GM12891 (cell line): Measurements from ENCODE around the gene GNAT1.

Experiments
- POLR2A ChIP-seq: IDR thresholded peaks from 2 replicates; pipeline ENCODE4 v1.6.1; 2011; ENCODE audit warnings: low read depth, low read length, control low read depth
- POLR2AphosphoS5 ChIP-seq: IDR thresholded peaks from 2 replicates; pipeline ENCODE4 v1.6.1; 2011; ENCODE audit warnings: low read depth, low read length, control low read depth

- TF ChIP-seq POLR2A (no peak), POLR2AphosphoS5 (no peak)
These were observed 26.3 kb downstream of the GNAT1 start for GRCh38 chr3:50217681-50218080.
